Upper lobe of right lung (tissue), 1 donor: ENCODE data around the gene RBM11. TPM values are rescaled to one million over a fixed set of nuclear protein-coding genes. Genes with fewer than 3 reads are reported as not detected.

ENCODE experiments used
- ATAC-seq: fragments of 200-7000 bp; cut with Tn5 transposase; one replicate; pipeline ENCODE4 v1.9.1; 2020; ENCODE audit warnings: mild to moderate bottlenecking, moderate library complexity
- DNase-seq: peaks from one replicate; pipeline ENCODE4 v3.0.0-alpha.2; 2020
- H3K27ac ChIP-seq: fragments of 200-600 bp; one replicate; pipeline ENCODE4 v1.8.0; 2022
- H3K27me3 ChIP-seq: fragments of 200-600 bp; one replicate; pipeline ENCODE4 v1.8.0; 2022; ENCODE audit warnings: mild to moderate bottlenecking
- H3K36me3 ChIP-seq: fragments of 200-600 bp; one replicate; pipeline ENCODE4 v1.8.0; 2022
- H3K4me1 ChIP-seq: fragments of 200-600 bp; one replicate; pipeline ENCODE4 v1.8.0; 2022
- H3K4me3 ChIP-seq: fragments of 200-600 bp; one replicate; pipeline ENCODE4 v1.8.0; 2022; ENCODE audit warnings: mild to moderate bottlenecking
- H3K9me3 ChIP-seq: fragments of 200-600 bp; one replicate; pipeline ENCODE4 v1.8.0; 2022
- CTCF ChIP-seq: fragments of 200-600 bp; IDR thresholded peaks from one replicate; pipeline ENCODE4 v1.8.0; 2022; ENCODE audit warnings: antibody characterized with exemption
- intact Hi-C: fragments of 100-400 bp; cut with DNase I; formaldehyde crosslinking; loops from one replicate; pipeline ENCODE4 v1.11.0; 2022
- total RNA-seq: library from RNA; stranded (reverse); fragmentation: NEBNext Ultra II Directional; extraction: Animal tissue kit (Norgen Biotek cat#: 25700); gene quantifications from one replicate; pipeline ENCODE4 v1.2.1, GENCODE V29; 2021
- donor health status: DM: no; HTN: yes; CAD: no; lungs with severe emphysema.

RBM11 gene
- total RNA-seq, 1 donor from 2014 or later: 1.7 TPM

DNA sequence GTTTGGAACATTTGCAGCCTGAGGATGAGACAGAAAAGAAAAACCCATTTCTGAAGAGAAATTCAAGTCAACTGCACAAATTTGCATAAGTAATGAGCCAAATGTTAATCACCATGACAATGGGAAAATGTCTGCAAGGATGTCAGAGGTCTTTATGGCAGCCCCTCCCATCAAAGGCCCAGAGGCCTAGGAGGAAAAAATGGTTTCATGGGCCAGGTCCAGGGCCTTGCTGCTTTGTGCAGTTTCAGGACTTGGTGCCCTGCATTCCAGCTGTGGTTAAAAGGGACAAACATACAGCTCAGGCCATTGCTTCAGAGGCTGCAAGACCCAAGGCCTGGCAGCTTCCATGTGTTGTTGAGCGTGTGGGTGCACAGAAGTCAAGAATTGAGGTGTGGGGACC lies 13.4 kb downstream of the RBM11 start:
- Histone ChIP-seq H3K36me3 (no peaks in the 10 kb centered on the region), H3K27ac (no peak overlapping the region), H3K4me1 (no peaks in the 10 kb centered on the region), H3K4me3 (no peak overlapping the region), H3K27me3 (no peaks in the 10 kb centered on the region), H3K9me3 (no peaks in the 10 kb centered on the region)
- intact Hi-C loops: no loop called here
- DNase-seq: no peak
- ATAC-seq: no peak
- TF ChIP-seq CTCF: no peak

- ATAC-seq (no peak), DNase-seq (no peak)
- intact Hi-C loops: no loop called here
- Histone ChIP-seq H3K36me3 (no peaks in the 10 kb centered on the region), H3K4me1 (no peaks in the 10 kb centered on the region), H3K27ac (no peak overlapping the region), H3K9me3 (no peaks in the 10 kb centered on the region), H3K27me3 (no peaks in the 10 kb centered on the region), H3K4me3 (no peak overlapping the region)
- TF ChIP-seq CTCF: no peak
Observed at GRCh38 chr21:14235101-14235500, 19.1 kb downstream of the RBM11 start.

GRCh38 chr21:14236180-14236579 lies 20.2 kb downstream of the RBM11 start:
- no peak overlapping the region for H3K4me3 ChIP-seq
- TF ChIP-seq CTCF: no peak
- intact Hi-C loops: no loop called here
- ATAC-seq (no peak), DNase-seq (no peak)
- H3K36me3 ChIP-seq: no peaks in the 10 kb centered on the region
- H3K4me1 ChIP-seq: no peaks in the 10 kb centered on the region
- H3K27me3 ChIP-seq: no peaks in the 10 kb centered on the region
- H3K27ac ChIP-seq: no peak overlapping the region
- no peaks in the 10 kb centered on the region for H3K9me3 ChIP-seq

DNA sequence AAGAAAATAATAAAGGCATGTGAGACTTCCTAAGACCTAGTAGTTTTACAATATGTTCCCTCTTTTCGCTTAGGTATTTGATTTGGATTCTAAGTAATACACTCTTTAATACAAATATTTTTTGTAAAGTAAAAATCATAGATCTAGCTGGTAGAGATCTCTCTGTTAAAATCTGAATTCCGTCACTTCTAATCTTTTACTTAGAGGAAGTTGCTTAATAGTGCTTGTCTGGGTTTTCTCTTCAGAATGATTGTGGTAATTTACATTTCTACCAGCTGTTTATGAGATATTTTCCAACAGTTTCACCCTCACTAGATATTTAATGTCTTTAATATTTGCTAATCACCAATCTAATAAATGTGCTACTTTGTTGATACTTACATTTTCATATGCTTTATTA lies 23.3 kb downstream of the RBM11 start:
- no peaks in the 10 kb centered on the region for H3K36me3 ChIP-seq
- H3K4me1 ChIP-seq: no peaks in the 10 kb centered on the region
- intact Hi-C loops: no loop called here
- no peak for TF ChIP-seq CTCF
- H3K27ac ChIP-seq: no peak overlapping the region
- DNase-seq (no peak), ATAC-seq (no peak)
- no peaks in the 10 kb centered on the region for H3K9me3 ChIP-seq
- H3K4me3 ChIP-seq: no peak overlapping the region
- H3K27me3 ChIP-seq: no peaks in the 10 kb centered on the region

DNA sequence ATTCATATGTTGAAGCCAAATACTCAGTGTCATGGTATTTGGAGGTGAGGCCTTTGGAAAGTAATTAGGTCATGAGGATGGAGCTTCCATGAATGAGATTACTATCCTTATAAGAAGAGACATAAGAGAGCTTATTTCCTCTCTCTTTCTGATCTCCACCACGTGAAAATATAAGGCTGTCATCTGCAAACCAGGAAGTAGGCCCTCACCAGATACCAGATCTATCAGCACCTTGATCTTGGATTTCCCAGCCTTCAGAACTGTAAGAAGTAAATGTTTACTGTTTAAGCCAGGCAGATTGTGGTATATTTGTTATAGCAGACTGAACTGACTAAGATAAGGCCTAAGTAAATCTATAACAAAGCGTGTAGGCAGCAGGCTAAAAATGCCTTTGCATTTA lies 25.3 kb downstream of the RBM11 start:
- ATAC-seq (no peak), DNase-seq (no peak)
- TF ChIP-seq CTCF: no peak
- no peaks in the 10 kb centered on the region for H3K36me3 ChIP-seq
- H3K4me3 ChIP-seq: no peak overlapping the region
- H3K27me3 ChIP-seq: no peaks in the 10 kb centered on the region
- no peak overlapping the region for H3K27ac ChIP-seq
- H3K9me3 ChIP-seq: no peaks in the 10 kb centered on the region
- H3K4me1 ChIP-seq: no peaks in the 10 kb centered on the region
- intact Hi-C loops: no loop called here

- H3K9me3 ChIP-seq: no peaks in the 10 kb centered on the region
- TF ChIP-seq CTCF: no peak
- H3K36me3 ChIP-seq: no peaks in the 10 kb centered on the region
- H3K27me3 ChIP-seq: no peaks in the 10 kb centered on the region
- intact Hi-C loops: no loop called here
- no peak overlapping the region for H3K27ac ChIP-seq
- H3K4me1 ChIP-seq: no peaks in the 10 kb centered on the region
- DNase-seq (no peak), ATAC-seq (no peak)
- H3K4me3 ChIP-seq: no peak overlapping the region
Observed at GRCh38 chr21:14243461-14243860, 27.5 kb downstream of the RBM11 start.
